Lung (tissue), 12 donors: ENCODE measurements around the gene PHLPP1. TPM values are rescaled to one million over a fixed set of nuclear protein-coding genes. Genes with fewer than 3 reads are reported as not detected.

ENCODE experiments used
- ATAC-seq: fragments of 200-7000 bp; cut with Tn5 transposase; one replicate; pipeline ENCODE4 v1.9.1; 2020; ENCODE audit warnings: moderate number of reproducible peaks; ENCODE audit not compliant: insufficient read depth, low FRiP score
- DNase-seq, 3 donors: peaks; one replicate each; pipeline ENCODE4 v3.0.0-alpha.2; 2013 to 2017
- H3K27ac ChIP-seq, 2 donors: one replicate each; pipeline ENCODE4 v1.5.1; 2013; ENCODE audit warnings: mild to moderate bottlenecking in 2 of 2, moderate library complexity in 2 of 2, control low read depth in 1 of 2, inconsistent platforms in 1 of 2, low read depth in 1 of 2, low read length in 1 of 2
- H3K27me3 ChIP-seq, 3 donors: one replicate each; pipeline ENCODE4 v1.5.1; 2013; ENCODE audit warnings: low read length in 2 of 3; ENCODE audit not compliant: control insufficient read depth in 3 of 3, insufficient read depth in 3 of 3
- H3K36me3 ChIP-seq, 4 donors: one replicate each; pipeline ENCODE4 v1.5.1; 2013; ENCODE audit warnings: low read length in 4 of 4, mild to moderate bottlenecking in 1 of 4, moderate library complexity in 1 of 4; ENCODE audit not compliant: control insufficient read depth in 4 of 4, insufficient read depth in 4 of 4
- H3K4me1 ChIP-seq, 5 donors: one replicate each; pipeline ENCODE4 v1.5.1; 2013; ENCODE audit warnings: low read length in 5 of 5, mild to moderate bottlenecking in 2 of 5, moderate library complexity in 1 of 5; ENCODE audit not compliant: control insufficient read depth in 5 of 5, insufficient read depth in 5 of 5
- H3K4me3 ChIP-seq: one replicate; pipeline ENCODE4 v1.5.1; 2013; ENCODE audit warnings: mild to moderate bottlenecking, control low read depth, moderate library complexity
- H3K9ac ChIP-seq, 2 donors: one replicate each; pipeline ENCODE4 v1.5.1; 2013; ENCODE audit warnings: low read length in 2 of 2, control low read depth in 1 of 2; ENCODE audit not compliant: insufficient read depth in 1 of 2
- H3K9me3 ChIP-seq, 4 donors: one replicate each; pipeline ENCODE4 v1.5.1; 2013; ENCODE audit warnings: low read length in 3 of 4, mild to moderate bottlenecking in 1 of 4, moderate library complexity in 1 of 4; ENCODE audit not compliant: control insufficient read depth in 4 of 4, insufficient read depth in 3 of 4
- CTCF ChIP-seq: IDR thresholded peaks from 2 replicates; pipeline ENCODE4 v1.5.1; 2012; ENCODE audit warnings: mild to moderate bottlenecking; ENCODE audit errors: control extremely low read depth, extremely low read depth
- WGBS, 2 donors: extraction: QIAGEN DNeasy Blood & Tissue Kit; methylation state at CpG; one replicate each; pipeline ENCODE4 v1.1.7; 2013; 5-methylcytosine and 5-hydroxymethylcytosine counted together
- polyA plus RNA-seq, 2 donors: library from polyadenylated mRNA; stranded (reverse); fragments of 200-250 nt; gene quantifications; one replicate each; pipeline ENCODE4 v1.2.1, GENCODE V29; 2013
- total RNA-seq, 2 donors: library from RNA; depleted of rRNA in 1 of 2; stranded (reverse); fragments of >200 nt in 1 of 2; gene quantifications; one replicate each; pipeline ENCODE4 v1.2.1, GENCODE V29; 2014 to 2021
- donor health status: control.
- donor health status: control.
- donor health status: Bipolar disorder and iron deficiency.
- donor health status: healthy.
- donor health status: DM: yes; HTN: yes; CAD: no.

Gene PHLPP1
- total and polyA plus RNA-seq, 4 donors, result 2.3 to 29.2 (median 7.9) TPM

GRCh38 chr18:62715759-62716615 is 646 bp downstream of the PHLPP1 start:
- DNase-seq, result peak; percentile 67 to 70 (median 68)
- H3K9ac ChIP-seq, result peak overlapping the region in 1 of 2 donors; percentile 19

GRCh38 chr18:62716619-62717168 is 1.4 kb downstream of the PHLPP1 start:
- H3K36me3 ChIP-seq, result no peaks in the 10 kb centered on the region
- no peaks in the 10 kb centered on the region for H3K27me3 ChIP-seq
- WGBS, 2 donors, result 0 to 1% methylated on average over 39 to 68 of the region's 68 CpGs
- peak overlapping the region; percentile 86 for H3K4me3 ChIP-seq
- ATAC-seq (no peak), DNase-seq (peak; percentile 59 to 67 (median 62))
- peaks cover 0 to 23% (median 9%) of the 10 kb centered on the region in 5 donors for H3K4me1 ChIP-seq
- TF ChIP-seq CTCF, result no peak
- peak overlapping the region in 1 of 2 donors; percentile 76 for H3K27ac ChIP-seq
- peak overlapping the region in 1 of 2 donors; percentile 78 for H3K9ac ChIP-seq
- peaks cover 0 to 2% (median 0%) of the 10 kb centered on the region in 4 donors for H3K9me3 ChIP-seq

More at GRCh38 chr18:62715759-62716615, 646 bp downstream of the PHLPP1 start:
- TF ChIP-seq CTCF, result no peak
- Histone ChIP-seq H3K4me1 (peaks cover 0 to 21% (median 9%) of the 10 kb centered on the region in 5 donors), H3K27me3 (no peaks in the 10 kb centered on the region), H3K9me3 (peaks cover 0 to 2% (median 0%) of the 10 kb centered on the region in 4 donors), H3K36me3 (no peaks in the 10 kb centered on the region), H3K27ac (peak overlapping the region; percentile 98 to 100), H3K4me3 (peak overlapping the region; percentile 86)
- WGBS, 2 donors, result 0 to 1% methylated on average over 58 to 127 of the region's 127 CpGs
- no peak for ATAC-seq

- DNase-seq, result peak in 2 of 3 donors; percentile 58 to 63
- ATAC-seq, result no peak
- Histone ChIP-seq H3K9ac (peak overlapping the region in 1 of 2 donors; percentile 78), H3K9me3 (peaks cover 0 to 2% (median 0%) of the 10 kb centered on the region in 4 donors), H3K36me3 (no peaks in the 10 kb centered on the region), H3K27me3 (no peaks in the 10 kb centered on the region), H3K4me3 (peak overlapping the region; percentile 86), H3K27ac (peak overlapping the region in 1 of 2 donors; percentile 74), H3K4me1 (peaks cover 0 to 23% (median 9%) of the 10 kb centered on the region in 5 donors)
- no peak for TF ChIP-seq CTCF
- 2 to 3% methylated on average over 16 of the region's 16 CpGs for WGBS, 2 donors
Measured at GRCh38 chr18:62717169-62717924, 2.0 kb downstream of the PHLPP1 start.
